ENCODE data around the gene C1orf146. TPM values are rescaled to one million over a fixed set of nuclear protein-coding genes. Genes with fewer than 3 reads are reported as not detected.

Gene C1orf146
- total RNA-seq (not detected), polyA plus RNA-seq (not detected)
- long read RNA-seq, donor 1: 0 reads
- long read RNA-seq, donor 2: 0 reads
- long read RNA-seq, donor 3: 0 reads
- long read RNA-seq, donor 4: 0 reads

DNA sequence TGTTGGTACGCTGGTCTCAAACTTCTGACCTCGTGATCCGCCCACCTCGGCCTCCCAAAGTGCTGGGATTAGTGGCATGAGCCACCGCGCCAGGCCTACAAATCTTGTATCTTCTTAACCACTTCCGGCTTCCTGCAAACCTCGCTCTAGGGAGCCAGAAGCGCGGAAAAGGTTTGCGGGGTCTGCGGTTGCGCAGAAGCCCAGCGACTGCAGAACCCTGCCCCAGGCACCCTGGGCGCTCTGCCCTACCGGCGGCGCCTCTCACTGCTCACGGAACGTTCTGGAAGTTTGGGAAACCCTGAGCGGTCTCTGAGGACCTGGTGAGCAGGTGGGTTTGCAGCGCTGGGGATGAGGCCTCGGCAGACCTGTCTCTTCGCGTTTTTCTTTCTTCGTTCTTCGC lies at the start of gene C1orf146:
Gene C1orf146, plus strand, starts transcription at position 195 of the 400 bp plus-strand sequence. CDS start 13,506 bp downstream, outside the sequence.
- 95% methylated on average over 27 of the region's 27 CpGs for WGBS
- Histone ChIP-seq H3K4me3 (ENCODE audit: low read length) (no peak within 1 kb of the TSS), H3K27ac (ENCODE audit: low read length) (no peak within 1 kb of the TSS), H3K4me1 (ENCODE audit: control insufficient read depth, insufficient read depth, low read length) (no peaks in the 10 kb centered on the region), H3K27me3 (ENCODE audit: control insufficient read depth, insufficient read depth) (no peaks in the 10 kb centered on the region), H3K9me3 (ENCODE audit: control insufficient read depth, low read length) (no peaks in the 10 kb centered on the region)
- DNase-seq: peak in 1 of 3 donors; percentile 45
- intact Hi-C loops (cut with DNase I): no loop called here
- no peak for ATAC-seq

DNA sequence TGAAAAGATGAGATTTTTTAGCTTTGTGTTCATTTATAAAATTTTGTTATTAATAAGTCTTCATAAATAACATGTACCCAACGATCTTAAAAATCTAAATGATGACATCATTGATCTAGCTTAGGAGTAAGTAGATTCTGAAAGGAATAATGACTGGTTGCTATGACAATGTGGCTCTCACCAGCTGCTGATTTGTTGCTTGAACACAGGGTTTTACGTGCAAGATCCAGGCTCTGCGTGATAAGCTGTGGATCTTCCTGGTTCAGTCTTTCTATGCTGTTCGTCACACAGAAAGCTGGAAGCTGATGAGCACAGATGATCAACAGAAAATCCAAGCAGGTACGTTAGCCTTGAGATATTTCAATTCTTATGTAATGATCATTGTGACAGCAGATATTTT lies 49.1 kb upstream of the C1orf146 start:
- Histone ChIP-seq H3K27ac (ENCODE audit: low read length) (no peak overlapping the region), H3K27me3 (ENCODE audit: control insufficient read depth, insufficient read depth) (no peaks in the 10 kb centered on the region), H3K4me1 (ENCODE audit: control insufficient read depth, insufficient read depth, low read length) (no peaks in the 10 kb centered on the region), H3K9me3 (ENCODE audit: control insufficient read depth, low read length) (no peaks in the 10 kb centered on the region), H3K4me3 (ENCODE audit: low read length) (no peak overlapping the region)
- WGBS: 75% methylated on average over 5 of the region's 5 CpGs
- DNase-seq: no peak
- intact Hi-C loops (cut with DNase I): no loop called here
- no peak for ATAC-seq

- ATAC-seq (no peak), DNase-seq (no peak)
- H3K27me3 ChIP-seq (ENCODE audit: control insufficient read depth, insufficient read depth): no peaks in the 10 kb centered on the region
- WGBS: 98% methylated on average over 2 of the region's 2 CpGs
- intact Hi-C loops (cut with DNase I): no loop called here
- H3K4me3 ChIP-seq (ENCODE audit: low read length): no peak overlapping the region
- no peaks in the 10 kb centered on the region for H3K4me1 ChIP-seq (ENCODE audit: control insufficient read depth, insufficient read depth, low read length)
- no peak overlapping the region for H3K27ac ChIP-seq (ENCODE audit: low read length)
- no peaks in the 10 kb centered on the region for H3K9me3 ChIP-seq (ENCODE audit: control insufficient read depth, low read length)
Measured at GRCh38 chr1:92169214-92170005, 48.3 kb upstream of the C1orf146 start.

GRCh38 chr1:92184632-92185031 lies 33.1 kb upstream of the C1orf146 start:
- ATAC-seq (no peak), DNase-seq (no peak)
- Histone ChIP-seq H3K27me3 (ENCODE audit: control insufficient read depth, insufficient read depth) (no peaks in the 10 kb centered on the region), H3K9me3 (ENCODE audit: control insufficient read depth, low read length) (no peaks in the 10 kb centered on the region), H3K27ac (ENCODE audit: low read length) (no peak overlapping the region), H3K4me3 (ENCODE audit: low read length) (no peak overlapping the region), H3K4me1 (ENCODE audit: control insufficient read depth, insufficient read depth, low read length) (no peaks in the 10 kb centered on the region)
- 92% methylated on average over 1 of the region's 1 CpG for WGBS
- intact Hi-C loops (cut with DNase I): no loop called here

DNA sequence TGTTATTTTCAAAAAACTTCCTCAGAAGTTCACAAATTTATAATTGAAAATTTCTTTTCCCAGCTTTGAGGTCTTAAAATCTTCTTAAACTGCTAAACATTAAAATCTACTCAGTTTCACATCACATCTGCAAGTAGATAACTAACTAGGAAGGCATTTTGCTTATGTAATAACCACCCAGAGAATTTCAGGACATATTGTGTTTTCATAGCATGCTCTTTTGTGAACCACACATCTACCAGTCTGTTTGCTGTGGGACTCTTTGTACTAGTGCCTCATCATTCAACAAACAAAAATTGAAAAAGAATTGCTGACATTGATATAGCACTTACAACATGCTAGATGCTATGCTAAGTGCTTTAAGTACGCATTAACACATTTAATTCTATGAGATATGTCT lies 31.6 kb upstream of the C1orf146 start:
- DNase-seq (no peak), ATAC-seq (no peak)
- Histone ChIP-seq H3K9me3 (ENCODE audit: control insufficient read depth, low read length) (no peaks in the 10 kb centered on the region), H3K27me3 (ENCODE audit: control insufficient read depth, insufficient read depth) (no peaks in the 10 kb centered on the region), H3K4me1 (ENCODE audit: control insufficient read depth, insufficient read depth, low read length) (no peaks in the 10 kb centered on the region), H3K27ac (ENCODE audit: low read length) (no peak overlapping the region), H3K4me3 (ENCODE audit: low read length) (no peak overlapping the region)
- intact Hi-C loops (cut with DNase I): no loop called here
- WGBS: 95% methylated on average over 1 of the region's 1 CpG

GRCh38 chr1:92188436-92189255 lies 29.1 kb upstream of the C1orf146 start:
- WGBS: 87% methylated on average over 7 of the region's 7 CpGs
- Histone ChIP-seq H3K27me3 (ENCODE audit: control insufficient read depth, insufficient read depth) (no peaks in the 10 kb centered on the region), H3K9me3 (ENCODE audit: control insufficient read depth, low read length) (no peaks in the 10 kb centered on the region), H3K4me3 (ENCODE audit: low read length) (no peak overlapping the region), H3K4me1 (ENCODE audit: control insufficient read depth, insufficient read depth, low read length) (no peaks in the 10 kb centered on the region), H3K27ac (ENCODE audit: low read length) (no peak overlapping the region)
- ATAC-seq (no peak), DNase-seq (no peak)
- intact Hi-C loops (cut with DNase I): no loop called here

DNA sequence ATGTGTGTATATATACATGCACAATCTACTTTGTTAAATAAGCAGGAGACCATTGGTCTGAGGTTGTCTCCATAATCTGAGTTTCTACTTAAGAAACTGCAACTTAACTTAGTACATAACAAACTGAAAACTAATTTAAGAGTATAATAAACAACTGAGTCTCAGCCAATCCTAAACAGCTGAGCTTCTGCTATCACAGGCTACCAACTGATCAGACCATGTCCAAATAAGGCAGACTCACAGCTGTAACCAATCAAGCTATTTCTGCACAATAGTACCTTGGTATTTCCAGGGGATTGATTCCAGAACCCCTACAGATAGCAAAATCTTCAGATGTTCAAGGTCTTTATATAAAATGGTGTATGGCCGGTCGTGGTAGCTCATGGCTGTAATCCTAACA lies 26.0 kb upstream of the C1orf146 start:
- no peak for ATAC-seq
- no peaks in the 10 kb centered on the region for H3K4me1 ChIP-seq (ENCODE audit: control insufficient read depth, insufficient read depth, low read length)
- intact Hi-C loops (cut with DNase I): no loop called here
- H3K4me3 ChIP-seq (ENCODE audit: low read length): no peak overlapping the region
- H3K27ac ChIP-seq (ENCODE audit: low read length): no peak overlapping the region
- 69% methylated on average over 2 of the region's 2 CpGs for WGBS
- H3K27me3 ChIP-seq (ENCODE audit: control insufficient read depth, insufficient read depth): no peaks in the 10 kb centered on the region
- no peak for DNase-seq
- H3K9me3 ChIP-seq (ENCODE audit: control insufficient read depth, low read length): no peaks in the 10 kb centered on the region

GRCh38 chr1:92192246-92192645 lies 25.5 kb upstream of the C1orf146 start:
- no peak for DNase-seq

DNA sequence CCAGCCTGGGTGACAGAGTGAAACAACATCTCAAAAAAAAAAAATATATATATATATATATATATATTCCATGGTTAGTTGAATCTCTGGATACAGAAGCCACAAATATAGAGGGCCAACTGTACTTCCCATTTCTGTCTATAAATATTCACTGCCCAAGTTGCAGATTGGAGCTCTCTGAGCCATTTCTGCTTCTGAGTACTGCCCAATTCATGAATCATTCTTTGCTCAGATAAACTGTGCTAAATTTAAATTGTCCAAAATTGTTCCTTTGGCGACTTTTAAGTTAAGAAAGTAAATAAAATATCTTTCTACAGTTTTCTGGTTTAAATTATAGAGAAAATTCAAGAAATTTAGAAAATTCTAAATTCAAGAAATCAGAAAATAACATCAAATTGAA lies 23.2 kb upstream of the C1orf146 start:
- DNase-seq (no peak), ATAC-seq (no peak)
- 68% methylated on average over 1 of the region's 1 CpG for WGBS

More at GRCh38 chr1:92192246-92192645, 25.5 kb upstream of the C1orf146 start:
- no peak for ATAC-seq
- Histone ChIP-seq H3K4me3 (ENCODE audit: low read length) (no peak overlapping the region), H3K27ac (ENCODE audit: low read length) (no peak overlapping the region), H3K4me1 (ENCODE audit: control insufficient read depth, insufficient read depth, low read length) (no peaks in the 10 kb centered on the region), H3K27me3 (ENCODE audit: control insufficient read depth, insufficient read depth) (no peaks in the 10 kb centered on the region), H3K9me3 (ENCODE audit: control insufficient read depth, low read length) (no peaks in the 10 kb centered on the region)
- intact Hi-C loops (cut with DNase I): no loop called here
- WGBS: 82% methylated on average over 9 of the region's 9 CpGs

GRCh38 chr1:92201973-92202372 lies 15.7 kb upstream of the C1orf146 start:
- WGBS: 77% methylated on average over 5 of the region's 5 CpGs
- intact Hi-C loops (cut with DNase I): no loop called here
- no peaks in the 10 kb centered on the region for H3K9me3 ChIP-seq (ENCODE audit: control insufficient read depth, low read length)
- no peaks in the 10 kb centered on the region for H3K4me1 ChIP-seq (ENCODE audit: control insufficient read depth, insufficient read depth, low read length)
- H3K27me3 ChIP-seq (ENCODE audit: control insufficient read depth, insufficient read depth): no peaks in the 10 kb centered on the region
- ATAC-seq (no peak), DNase-seq (no peak)
- H3K27ac ChIP-seq (ENCODE audit: low read length): no peak overlapping the region
- no peak overlapping the region for H3K4me3 ChIP-seq (ENCODE audit: low read length)

More for the DNA sequence above, 23.2 kb upstream of the C1orf146 start:
- H3K27me3 ChIP-seq (ENCODE audit: control insufficient read depth, insufficient read depth): no peaks in the 10 kb centered on the region
- H3K27ac ChIP-seq (ENCODE audit: low read length): no peak overlapping the region
- intact Hi-C loops (cut with DNase I): no loop called here
- H3K4me1 ChIP-seq (ENCODE audit: control insufficient read depth, insufficient read depth, low read length): no peaks in the 10 kb centered on the region
- no peaks in the 10 kb centered on the region for H3K9me3 ChIP-seq (ENCODE audit: control insufficient read depth, low read length)
- H3K4me3 ChIP-seq (ENCODE audit: low read length): no peak overlapping the region

GRCh38 chr1:92203105-92203504 lies 14.6 kb upstream of the C1orf146 start:
- H3K27me3 ChIP-seq (ENCODE audit: control insufficient read depth, insufficient read depth): no peaks in the 10 kb centered on the region
- no peak for DNase-seq
- ATAC-seq: no peak
- H3K27ac ChIP-seq (ENCODE audit: low read length): no peak overlapping the region
- H3K4me1 ChIP-seq (ENCODE audit: control insufficient read depth, insufficient read depth, low read length): no peaks in the 10 kb centered on the region
- intact Hi-C loops (cut with DNase I): no loop called here
- H3K9me3 ChIP-seq (ENCODE audit: control insufficient read depth, low read length): no peaks in the 10 kb centered on the region
- no peak overlapping the region for H3K4me3 ChIP-seq (ENCODE audit: low read length)
